ENCODE measurements around the gene SLC38A4. TPM values are rescaled to one million over a fixed set of nuclear protein-coding genes. Genes with fewer than 3 reads are reported as not detected.

The SLC38A4 gene
- total and polyA plus RNA-seq, 9 of the 15 experiments (the other 6 are each of a cell fraction or from before 2014, with no cell fraction given) = 0.16 TPM; not detected in 8

- TF ChIP-seq ZNF512 (tag; IDR thresholded peaks at IDR 0.05) (no peak), NCOA4 (IDR thresholded peaks at IDR 0.05; ENCODE audit: partially characterized antibody) (no peak), DNMT1 (IDR thresholded peaks at IDR 0.05) (no peak), AFF1 (IDR thresholded peaks at IDR 0.05; ENCODE audit: low read depth in 1 of 2, partially characterized antibody in 2 of 2) (no peak), ZNF318 (IDR thresholded peaks at IDR 0.05; ENCODE audit: borderline replicate concordance in 1 of 2, low read depth in 1 of 2) (no peak), RB1 (IDR thresholded peaks at IDR 0.05; ENCODE audit: low read depth) (no peak)
Observed at GRCh38 chr12:46803517-46803916, 22.3 kb downstream of the SLC38A4 start (continued).
